ENCODE results near the gene FBLN2.

FBLN2 gene

GRCh38 chr3:13565581-13566452, 16.9 kb downstream of the FBLN2 start:
- Histone ChIP-seq H3K4me2 (ENCODE audit: insufficient read depth, low read length) (no peak overlapping the region), H3K9me3 (ENCODE audit: insufficient read depth, low read length, severe bottlenecking) (no peaks in the 10 kb centered on the region), H3K4me3 (ENCODE audit: low read depth in 1 of 2, low read length in 2 of 2) (no peak overlapping the region), H3K27ac (ENCODE audit: low read length) (no peak overlapping the region), H3K36me3 (ENCODE audit: insufficient read depth, low read length) (no peaks in the 10 kb centered on the region), H3K79me2 (ENCODE audit: insufficient read depth, low read length) (no peaks in the 10 kb centered on the region), H3K27me3 (ENCODE audit: insufficient read depth, low read length, poor library complexity) (no peaks in the 10 kb centered on the region), H3K4me1 (ENCODE audit: insufficient read depth, low read length) (no peaks in the 10 kb centered on the region), H2AFZ (ENCODE audit: low read depth, low read length) (no peak overlapping the region), H3K9ac (ENCODE audit: low read depth, low read length) (no peak overlapping the region), H4K20me1 (ENCODE audit: insufficient read depth, low read length) (no peaks in the 10 kb centered on the region)
- ATAC-seq (ENCODE audit: insufficient read depth, low read depth) (no peak), DNase-seq (no peak)
- no peak for TF ChIP-seq EZH2 (IDR thresholded peaks at IDR 0.05; ENCODE audit: borderline replicate concordance, low read depth, low read length, severe bottlenecking)
- no peak for TF ChIP-seq CTCF (IDR thresholded peaks at IDR 0.05; ENCODE audit: borderline replicate concordance, extremely low read depth, low read length, poor library complexity, severe bottlenecking)

GRCh38 chr3:13566453-13566748, 17.5 kb downstream of the FBLN2 start:
- no peaks in the 10 kb centered on the region for H3K79me2 ChIP-seq (ENCODE audit: insufficient read depth, low read length)
- H3K27me3 ChIP-seq (ENCODE audit: insufficient read depth, low read length, poor library complexity): no peaks in the 10 kb centered on the region
- no peak for TF ChIP-seq CTCF (IDR thresholded peaks at IDR 0.05; ENCODE audit: borderline replicate concordance, extremely low read depth, low read length, poor library complexity, severe bottlenecking)
- no peak for TF ChIP-seq EZH2 (IDR thresholded peaks at IDR 0.05; ENCODE audit: borderline replicate concordance, low read depth, low read length, severe bottlenecking)
- no peak overlapping the region for H3K4me3 ChIP-seq (ENCODE audit: low read depth in 1 of 2, low read length in 2 of 2)
- DNase-seq (no peak), ATAC-seq (ENCODE audit: insufficient read depth, low read depth) (no peak)
- no peaks in the 10 kb centered on the region for H3K4me1 ChIP-seq (ENCODE audit: insufficient read depth, low read length)
- no peak overlapping the region for H3K9ac ChIP-seq (ENCODE audit: low read depth, low read length)
- no peaks in the 10 kb centered on the region for H3K9me3 ChIP-seq (ENCODE audit: insufficient read depth, low read length, severe bottlenecking)
- H3K36me3 ChIP-seq (ENCODE audit: insufficient read depth, low read length): no peaks in the 10 kb centered on the region
- no peak overlapping the region for H3K27ac ChIP-seq (ENCODE audit: low read length)
- H2AFZ ChIP-seq (ENCODE audit: low read depth, low read length): no peak overlapping the region
- H3K4me2 ChIP-seq (ENCODE audit: insufficient read depth, low read length): no peak overlapping the region
- no peaks in the 10 kb centered on the region for H4K20me1 ChIP-seq (ENCODE audit: insufficient read depth, low read length)

GRCh38 chr3:13566769-13567310, 17.9 kb downstream of the FBLN2 start:
- no peaks in the 10 kb centered on the region for H3K79me2 ChIP-seq (ENCODE audit: insufficient read depth, low read length)
- no peaks in the 10 kb centered on the region for H4K20me1 ChIP-seq (ENCODE audit: insufficient read depth, low read length)
- H3K9ac ChIP-seq (ENCODE audit: low read depth, low read length): no peak overlapping the region
- ATAC-seq (ENCODE audit: insufficient read depth, low read depth) (no peak), DNase-seq (no peak)
- no peaks in the 10 kb centered on the region for H3K27me3 ChIP-seq (ENCODE audit: insufficient read depth, low read length, poor library complexity)
- TF ChIP-seq EZH2 (IDR thresholded peaks at IDR 0.05; ENCODE audit: borderline replicate concordance, low read depth, low read length, severe bottlenecking): no peak
- no peak for TF ChIP-seq CTCF (IDR thresholded peaks at IDR 0.05; ENCODE audit: borderline replicate concordance, extremely low read depth, low read length, poor library complexity, severe bottlenecking)
- no peaks in the 10 kb centered on the region for H3K36me3 ChIP-seq (ENCODE audit: insufficient read depth, low read length)
- no peak overlapping the region for H2AFZ ChIP-seq (ENCODE audit: low read depth, low read length)
- no peaks in the 10 kb centered on the region for H3K4me1 ChIP-seq (ENCODE audit: insufficient read depth, low read length)
- H3K27ac ChIP-seq (ENCODE audit: low read length): no peak overlapping the region
- H3K4me2 ChIP-seq (ENCODE audit: insufficient read depth, low read length): no peak overlapping the region
- no peaks in the 10 kb centered on the region for H3K9me3 ChIP-seq (ENCODE audit: insufficient read depth, low read length, severe bottlenecking)
- H3K4me3 ChIP-seq (ENCODE audit: low read depth in 1 of 2, low read length in 2 of 2): no peak overlapping the region
